ENCODE data around the gene SYTL5. TPM values are rescaled to one million over a fixed set of nuclear protein-coding genes. Genes with fewer than 3 reads are reported as not detected.

Gene SYTL5
- 1 to 10 TPM in 1 of 7 donors, under 1 TPM in 4, not detected in 2; 0.10 to 2.8 (median 0.18) TPM for total RNA-seq
- under 1 TPM; 0.10 to 0.37 TPM for polyA plus RNA-seq
- long read RNA-seq, donor 1, result 0 reads
- long read RNA-seq, donor 2, result 0 reads
- long read RNA-seq, donor 3, result 0 reads

DNA sequence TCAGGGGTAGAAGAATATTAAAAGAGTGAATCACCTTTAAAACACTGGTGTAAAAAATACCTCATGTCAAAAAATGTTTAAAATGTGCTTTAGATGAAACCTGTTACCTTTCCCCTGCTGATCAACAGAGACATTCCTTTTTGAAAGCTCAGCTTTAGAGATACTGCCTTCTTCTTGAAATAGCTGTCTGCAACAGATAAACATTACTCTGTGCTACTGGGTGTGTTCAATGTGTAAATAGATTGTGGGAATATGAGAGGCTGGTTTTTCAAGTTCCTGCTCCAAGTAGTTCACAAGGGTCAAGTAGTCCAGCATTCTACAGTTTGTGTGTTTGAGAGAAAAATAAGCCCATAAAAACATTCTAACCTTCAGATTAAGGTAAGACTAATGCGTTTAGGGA, at the start of gene SYTL5:
TSS of gene SYTL5 (plus strand) at position 263 of the 400 bp plus-strand sequence. CDS start 27,337 bp downstream, outside the sequence.
- Histone ChIP-seq H3K36me3 (no peaks in the 10 kb centered on the region), H3K4me3 (no peak within 1 kb of the TSS), H3K4me1 (ENCODE audit: insufficient read depth) (no peaks in the 10 kb centered on the region), H3K27me3 (no peaks in the 10 kb centered on the region), H3K9me3 (no peaks in the 10 kb centered on the region), H3K27ac (no peak within 1 kb of the TSS)
- intact Hi-C loops (cut with DNase I), result no loop called here
- 46 to 63% (median 62%) methylated on average over 1 of the region's 1 CpG for WGBS, 3 donors
- no peak for DNase-seq
- TF ChIP-seq POLR2A (IDR thresholded peaks at IDR 0.05), result no peak

GRCh38 chrX:37958525-37959211, 47.7 kb upstream of the SYTL5 start:
- Histone ChIP-seq H3K4me3 (no peak overlapping the region), H3K27me3 (no peaks in the 10 kb centered on the region), H3K27ac (no peak overlapping the region), H3K4me1 (ENCODE audit: insufficient read depth) (no peaks in the 10 kb centered on the region), H3K9me3 (no peaks in the 10 kb centered on the region), H3K36me3 (no peaks in the 10 kb centered on the region)
- intact Hi-C loops (cut with DNase I), result no loop called here
- WGBS, 3 donors, result 49 to 54% (median 52%) methylated on average over 7 of the region's 7 CpGs
- TF ChIP-seq POLR2A (IDR thresholded peaks at IDR 0.05) (no peak), EP300 (IDR thresholded peaks at IDR 0.05) (no peak), CTCF (IDR thresholded peaks at IDR 0.05) (no peak)
- no peak for DNase-seq

DNA sequence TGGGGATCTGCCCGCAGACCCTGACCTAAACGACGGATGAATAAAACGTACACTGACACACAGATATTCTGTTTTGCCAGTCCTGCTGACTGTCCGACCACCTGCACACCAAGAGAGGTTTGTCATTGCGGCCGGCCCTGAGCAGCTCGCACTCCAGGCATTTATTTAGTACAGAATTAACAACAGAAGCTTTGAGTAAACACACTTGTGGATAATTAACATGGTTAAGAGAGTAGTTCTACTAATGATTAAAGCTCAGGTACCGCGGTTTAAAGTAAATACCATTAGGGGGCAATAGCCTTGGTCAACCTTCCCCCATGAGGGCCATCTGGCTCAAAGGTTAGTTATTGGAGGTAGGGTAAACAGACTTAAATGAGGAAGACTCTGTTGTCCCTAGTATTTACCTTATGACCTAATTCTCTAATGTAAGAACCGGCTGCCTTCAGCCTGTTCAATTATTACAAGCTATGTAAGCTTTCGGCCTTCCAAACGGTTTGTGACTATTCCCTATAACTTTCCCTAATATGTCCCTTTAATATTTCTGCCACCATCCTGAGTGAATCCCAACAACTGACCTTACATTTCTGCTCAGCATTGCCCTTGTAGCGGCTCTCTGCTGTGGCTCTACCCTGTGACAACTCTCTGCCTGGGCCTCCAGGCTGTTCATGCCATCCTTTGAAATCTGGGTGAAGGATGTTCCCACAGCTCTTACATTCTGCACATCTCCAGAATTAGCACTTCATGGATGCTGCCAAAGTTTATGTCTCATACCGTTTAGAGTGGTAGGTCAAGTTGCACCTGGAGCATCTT, 46.9 kb upstream of the SYTL5 start:
- H3K4me3 ChIP-seq, result no peak overlapping the region
- TF ChIP-seq POLR2A (IDR thresholded peaks at IDR 0.05) (no peak), CTCF (IDR thresholded peaks at IDR 0.05) (no peak), EP300 (IDR thresholded peaks at IDR 0.05) (no peak)
- WGBS, 3 donors, result 77 to 80% (median 79%) methylated on average over 15 of the region's 15 CpGs
- H3K36me3 ChIP-seq, result no peaks in the 10 kb centered on the region
- no peaks in the 10 kb centered on the region for H3K4me1 ChIP-seq (ENCODE audit: insufficient read depth)
- no peaks in the 10 kb centered on the region for H3K27me3 ChIP-seq
- H3K27ac ChIP-seq, result no peak overlapping the region
- DNase-seq, result no peak
- no peaks in the 10 kb centered on the region for H3K9me3 ChIP-seq
- intact Hi-C loops (cut with DNase I), result no loop called here

DNA sequence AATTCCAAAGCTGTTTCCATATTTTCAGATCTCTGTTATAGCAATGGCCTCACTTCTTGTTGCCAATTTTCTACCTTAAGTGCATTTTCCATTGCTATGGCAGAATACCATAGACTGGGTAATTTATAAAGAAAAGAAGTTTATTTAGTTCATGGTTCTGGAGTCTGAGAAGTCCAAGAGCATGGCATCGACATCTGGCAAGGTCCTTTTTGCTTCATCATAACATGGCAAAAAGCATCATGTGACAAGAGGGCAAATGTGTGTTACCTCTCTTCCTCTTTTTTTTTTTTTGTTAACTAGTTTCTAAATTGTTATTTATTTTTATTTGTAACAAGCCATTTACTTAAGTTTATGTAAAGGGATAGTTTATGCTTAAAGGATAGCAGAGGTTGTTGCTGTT, 45.2 kb upstream of the SYTL5 start:
- no peaks in the 10 kb centered on the region for H3K27me3 ChIP-seq
- WGBS, 3 donors, result 91 to 98% (median 96%) methylated on average over 1 of the region's 1 CpG
- DNase-seq, result no peak
- H3K27ac ChIP-seq, result no peak overlapping the region
- intact Hi-C loops (cut with DNase I), result no loop called here
- TF ChIP-seq CTCF (IDR thresholded peaks at IDR 0.05) (no peak), EP300 (IDR thresholded peaks at IDR 0.05) (no peak), POLR2A (IDR thresholded peaks at IDR 0.05) (no peak)
- no peaks in the 10 kb centered on the region for H3K4me1 ChIP-seq (ENCODE audit: insufficient read depth)
- H3K9me3 ChIP-seq, result no peaks in the 10 kb centered on the region
- no peak overlapping the region for H3K4me3 ChIP-seq
- no peaks in the 10 kb centered on the region for H3K36me3 ChIP-seq

Measured in ovary (tissue), 10 donors.